ENCODE results near the gene STX3.
"Not testable (repeated sequence)": the region's sequence is repeated elsewhere in the genome, so short reads cannot be mapped to it uniquely, and the experiment has no call there.

The STX3 gene

DNA sequence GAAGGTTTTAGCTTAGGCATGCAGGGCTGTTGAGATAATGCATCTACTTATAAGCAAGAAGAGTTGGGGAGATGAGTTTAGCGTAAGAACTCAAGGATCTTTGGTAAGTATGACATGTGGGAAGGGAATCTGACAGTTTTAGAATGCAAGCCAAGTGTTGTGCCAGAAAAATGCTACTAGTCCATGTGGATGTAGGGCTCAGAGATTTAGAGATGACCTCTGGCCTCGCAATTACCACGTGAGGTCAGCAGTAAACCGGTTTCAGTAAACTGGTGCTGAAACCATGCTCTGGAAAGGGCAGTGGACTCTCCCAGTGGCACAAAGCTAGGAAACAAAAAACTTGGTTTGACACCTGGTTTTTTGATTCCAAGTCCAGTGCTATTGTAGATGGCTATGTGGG is 36.5 kb downstream of the STX3 start:
- DNase-seq (ENCODE audit: low read depth) = no peak

DNA sequence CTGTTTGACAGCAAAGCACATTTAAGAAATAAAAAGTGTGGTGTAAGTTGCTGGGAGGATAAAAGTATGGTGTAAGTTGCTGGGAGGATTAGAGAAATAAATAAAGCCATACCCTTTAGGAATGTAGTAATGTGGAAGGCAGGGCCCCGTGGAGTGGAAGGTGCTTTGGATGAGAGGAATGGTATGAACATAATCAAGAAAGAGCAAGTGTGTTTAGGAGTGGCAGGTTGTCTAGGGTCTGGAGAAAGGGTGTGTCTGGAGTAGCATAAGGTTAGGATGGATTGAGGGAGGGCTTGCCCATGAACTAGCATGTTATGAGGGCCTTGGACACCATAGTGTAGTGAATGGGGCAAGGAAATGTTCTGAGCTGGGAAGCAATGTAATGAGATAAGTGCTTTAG is 37.3 kb downstream of the STX3 start:
- no peak for DNase-seq (ENCODE audit: low read depth)

DNA sequence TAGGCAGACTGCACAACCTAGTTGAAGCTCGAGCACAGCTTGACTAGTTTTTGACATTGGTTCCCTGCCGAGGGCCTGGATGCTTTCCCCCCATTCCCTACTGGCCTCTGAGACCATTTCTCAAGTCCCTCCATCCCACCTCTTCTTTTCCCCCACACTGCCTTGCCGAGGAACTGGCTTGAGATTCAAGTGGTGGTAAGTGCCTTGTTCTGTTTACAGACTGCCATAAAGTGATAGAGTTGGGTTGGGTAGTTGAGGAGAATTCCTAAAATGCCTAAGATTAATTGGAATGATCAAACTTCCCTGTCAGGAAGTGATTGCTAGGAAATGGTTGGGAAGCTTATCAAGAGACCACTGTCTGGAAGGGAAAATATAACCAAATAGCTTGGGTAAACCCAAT is 39.2 kb downstream of the STX3 start:
- no peak for DNase-seq (ENCODE audit: low read depth)

DNA sequence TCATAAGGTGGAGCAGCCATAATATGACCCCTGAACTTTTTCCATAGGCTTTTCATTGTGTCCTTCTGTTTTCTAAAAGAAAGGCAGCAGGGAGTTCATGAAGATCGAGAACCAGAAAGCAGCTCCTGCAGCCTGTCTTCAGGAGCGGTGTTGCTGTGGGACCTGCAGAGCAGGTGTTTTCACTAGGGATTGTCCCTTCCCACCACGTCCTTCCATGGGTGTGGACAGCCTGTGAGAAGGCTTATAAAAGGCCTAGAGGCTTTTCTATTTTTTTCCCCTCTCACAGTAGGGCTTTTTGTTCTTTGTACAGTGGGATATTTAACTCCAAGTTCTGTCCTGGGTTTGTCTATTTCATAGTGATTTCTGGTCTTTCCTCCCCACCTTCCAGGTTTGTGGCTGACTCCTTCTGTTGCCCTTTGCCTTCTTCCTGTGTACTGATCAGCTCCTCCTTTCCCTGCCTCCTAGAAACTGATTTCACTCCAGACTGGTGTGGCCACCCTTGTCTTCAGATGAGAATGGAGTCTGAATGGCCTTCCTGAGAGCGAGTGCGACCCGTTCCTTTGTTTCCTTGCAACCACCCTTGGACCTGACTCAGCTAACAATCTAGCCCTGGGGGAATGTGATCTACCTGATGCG is 45.3 kb downstream of the STX3 start:
- DNase-seq (ENCODE audit: low read depth) = no peak

GRCh38 chr11:59801160-59801706 is 46.1 kb downstream of the STX3 start:
- no peak for DNase-seq (ENCODE audit: low read depth)

- DNase-seq (ENCODE audit: low read depth) = peak; percentile 13
Measured at GRCh38 chr11:59801981-59802638, 46.9 kb downstream of the STX3 start.

DNA sequence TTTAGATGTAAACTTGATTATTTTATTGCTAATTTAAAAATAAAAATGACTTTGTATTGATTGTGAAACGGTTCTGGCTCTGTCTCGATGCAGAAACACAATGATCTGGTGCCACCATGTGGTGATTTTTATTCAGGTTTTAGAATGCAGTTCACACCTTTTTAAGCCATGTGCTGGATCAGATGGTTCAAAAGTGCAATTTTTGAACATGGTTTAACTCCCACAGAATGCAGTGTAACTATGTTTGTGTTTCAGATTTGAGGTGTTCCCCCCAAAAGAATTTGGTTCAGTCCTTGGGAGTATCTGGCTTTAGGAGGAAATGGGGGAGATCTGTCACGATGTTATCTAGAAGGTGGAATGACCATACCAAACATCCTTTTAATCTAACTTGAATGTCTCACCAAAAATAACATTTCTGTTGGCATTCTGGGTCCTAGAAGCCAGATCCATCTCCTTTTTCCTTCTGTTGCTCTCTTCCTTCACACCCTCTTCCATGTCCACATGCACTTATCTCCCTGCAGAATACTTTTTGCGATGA is 47.5 kb downstream of the STX3 start:
- peak; percentile 28 for DNase-seq (ENCODE audit: low read depth)

DNA sequence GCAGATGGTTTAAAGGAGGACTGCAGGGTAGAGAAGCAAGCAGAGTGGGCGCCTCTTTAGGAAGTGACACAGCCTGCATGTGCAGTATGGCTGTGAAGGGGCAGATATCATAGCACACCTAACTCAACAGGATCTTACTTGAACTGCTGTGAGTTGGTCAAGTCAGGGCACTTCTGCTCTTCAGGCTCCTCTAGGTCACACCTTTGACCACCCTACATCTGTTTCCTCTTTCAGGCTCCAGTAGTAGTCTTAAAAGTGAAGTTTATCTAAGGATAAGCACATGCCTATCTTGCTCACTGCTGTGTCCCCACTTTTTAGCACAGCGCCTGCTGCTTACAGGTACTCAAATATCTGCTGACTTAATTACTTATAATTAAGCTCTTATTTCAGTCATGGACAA is 48.9 kb downstream of the STX3 start:
- no peak for DNase-seq (ENCODE audit: low read depth)

- DNase-seq (ENCODE audit: low read depth) = no peak
Measured at GRCh38 chr11:59807047-59807610, 52.0 kb downstream of the STX3 start.

DNA sequence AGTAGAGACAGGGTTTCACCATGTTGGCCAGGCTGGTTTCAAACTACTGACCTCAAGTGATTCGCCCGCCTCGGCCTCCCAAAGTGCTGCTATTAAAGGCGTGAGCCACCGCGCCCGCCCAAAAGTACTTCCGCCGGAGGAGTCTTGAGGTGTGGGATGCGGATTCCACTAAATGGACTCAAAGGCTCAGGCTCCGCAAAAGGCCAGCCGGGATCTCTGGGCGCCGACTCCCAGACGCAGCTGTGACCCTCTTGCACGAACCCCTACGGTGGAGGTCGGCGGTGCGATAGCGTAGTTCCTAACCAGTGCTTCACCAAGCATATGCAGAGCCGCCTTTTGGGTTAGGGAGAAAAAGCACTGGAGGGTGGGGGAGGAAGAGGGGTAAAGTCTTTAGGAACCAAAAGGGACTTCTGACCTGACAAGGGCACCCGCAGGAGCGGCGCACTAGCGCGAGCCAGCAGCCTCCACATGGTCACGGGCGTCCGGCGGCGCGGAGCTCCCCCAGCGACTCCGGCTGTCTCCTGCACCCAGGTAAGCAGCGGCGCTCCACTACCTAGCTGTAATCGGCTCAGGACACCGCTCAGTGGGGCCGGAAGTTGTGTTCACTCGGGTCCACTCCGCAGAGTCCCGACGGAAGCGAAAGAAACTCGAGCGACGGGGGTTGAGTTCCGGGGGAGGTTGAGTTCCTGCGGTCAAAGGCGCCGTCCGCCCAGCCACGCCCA is 55.2 kb downstream of the STX3 start, which contains the start of gene MRPL16:
MRPL16 (minus strand) TSS at position 590 of the 722 bp plus-strand sequence; CDS start at position 470, 120 bp downstream.
- peak; percentile 69 for DNase-seq (ENCODE audit: low read depth)

DNA sequence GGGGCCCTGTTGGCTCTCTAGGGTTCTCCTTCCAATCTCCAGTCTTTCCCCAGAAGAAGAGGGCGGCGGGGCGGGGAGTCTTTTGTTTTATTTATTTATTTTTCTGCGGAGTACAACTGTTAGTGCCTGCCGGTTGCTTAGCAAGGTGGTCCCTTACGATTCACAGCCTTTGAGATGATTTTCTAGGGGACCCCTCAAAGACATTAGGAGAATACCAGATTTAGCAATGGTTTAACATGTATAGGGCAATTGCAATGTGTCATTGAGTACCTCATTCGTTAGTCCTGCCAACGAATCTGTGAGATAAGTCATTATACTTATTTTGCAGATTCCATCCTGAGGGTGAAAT is 55.7 kb downstream of the STX3 start:
- DNase-seq (ENCODE audit: low read depth) = no peak

- no peak for DNase-seq (ENCODE audit: low read depth)
Measured at GRCh38 chr11:59812220-59812619, 57.0 kb downstream of the STX3 start.

DNA sequence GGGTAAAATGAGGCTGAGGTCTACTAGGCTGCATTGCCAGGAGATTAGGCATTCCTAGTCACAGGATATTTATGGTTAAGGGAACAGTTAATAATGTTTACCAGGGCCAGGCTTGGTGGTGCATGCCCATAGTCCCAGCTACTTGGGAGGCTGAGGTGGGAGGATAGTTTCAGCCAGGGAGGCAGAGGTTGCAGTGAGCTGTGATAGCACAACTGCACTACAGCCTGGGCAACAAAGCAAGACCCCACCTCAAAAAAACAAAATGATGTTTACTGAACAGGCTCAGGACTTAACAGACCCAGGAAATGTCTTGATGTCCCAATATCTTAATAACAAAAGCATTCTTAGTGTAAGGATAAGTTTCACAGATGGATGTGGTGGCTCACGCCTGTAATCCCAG is 58.2 kb downstream of the STX3 start:
- no peak for DNase-seq (ENCODE audit: low read depth)

- no peak for DNase-seq (ENCODE audit: low read depth)
Measured at GRCh38 chr11:59814021-59814420, 58.8 kb downstream of the STX3 start.

GRCh38 chr11:59815754-59816153 is 60.6 kb downstream of the STX3 start:
- DNase-seq (ENCODE audit: low read depth) = no peak

- DNase-seq (ENCODE audit: low read depth) = not testable (repeated sequence)
Measured at GRCh38 chr11:59816434-59816833, 61.3 kb downstream of the STX3 start.

- no peak for DNase-seq (ENCODE audit: low read depth)
Measured at GRCh38 chr11:59818572-59818971, 63.4 kb downstream of the STX3 start.

DNA sequence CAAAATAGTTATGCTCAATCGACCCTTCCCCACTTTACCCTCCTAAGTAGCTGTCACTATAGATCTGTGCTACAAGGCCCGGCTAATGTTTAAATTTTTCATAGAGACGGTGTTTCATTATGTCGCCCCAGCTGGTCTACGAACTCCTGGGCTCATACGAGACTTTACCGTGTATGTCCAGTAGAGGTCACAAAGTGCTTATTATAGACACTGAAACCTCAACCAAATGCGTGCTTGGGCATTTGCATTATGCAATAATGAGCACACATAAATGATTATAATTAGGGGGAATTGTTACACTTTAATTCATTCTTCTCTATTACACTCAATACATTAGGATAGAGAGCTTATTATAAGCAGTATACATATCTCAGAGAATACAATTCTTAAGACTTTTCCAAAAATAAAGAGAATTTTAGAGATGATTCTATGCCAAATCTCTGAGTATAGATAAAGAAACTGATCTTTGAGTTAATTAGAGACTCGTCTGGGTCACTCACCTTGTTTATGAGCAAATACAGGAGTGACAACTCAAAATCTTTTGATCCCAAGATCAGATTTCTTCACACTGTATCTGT is 67.9 kb downstream of the STX3 start:
- DNase-seq (ENCODE audit: low read depth) = peak; percentile 37

GRCh38 chr11:59829358-59829757 is 74.2 kb downstream of the STX3 start:
- DNase-seq (ENCODE audit: low read depth) = no peak

GRCh38 chr11:59833602-59834001 is 78.4 kb downstream of the STX3 start:
- no peak for DNase-seq (ENCODE audit: low read depth)

DNA sequence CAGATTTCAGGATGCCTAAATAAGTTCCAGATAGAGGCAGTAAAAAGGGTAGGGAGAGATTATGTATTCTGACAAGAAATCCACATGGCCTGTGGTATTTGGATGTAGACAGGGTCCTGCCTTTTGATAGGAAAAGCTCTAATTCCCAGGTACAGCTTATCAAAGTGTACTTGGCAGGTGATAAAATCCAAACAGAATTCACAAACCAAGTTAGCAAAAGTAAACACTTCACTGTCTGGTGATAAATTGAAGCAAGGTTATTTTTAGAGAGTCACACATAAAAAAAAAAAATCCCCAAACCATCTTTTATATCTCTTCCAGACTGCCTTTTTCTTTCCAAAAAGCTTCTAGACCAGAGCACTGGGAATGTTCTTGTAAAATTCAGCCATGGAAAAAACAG is 84.4 kb downstream of the STX3 start:
- DNase-seq (ENCODE audit: low read depth) = no peak

GRCh38 chr11:59841514-59841913 is 86.3 kb downstream of the STX3 start:
- no peak for DNase-seq (ENCODE audit: low read depth)
